Measurements from ENCODE around the gene FKBP6.
"Not testable (repeated sequence)": the region's sequence is repeated elsewhere in the genome, so short reads cannot be mapped to it uniquely, and the experiment has no call there.

FKBP6 gene

DNA sequence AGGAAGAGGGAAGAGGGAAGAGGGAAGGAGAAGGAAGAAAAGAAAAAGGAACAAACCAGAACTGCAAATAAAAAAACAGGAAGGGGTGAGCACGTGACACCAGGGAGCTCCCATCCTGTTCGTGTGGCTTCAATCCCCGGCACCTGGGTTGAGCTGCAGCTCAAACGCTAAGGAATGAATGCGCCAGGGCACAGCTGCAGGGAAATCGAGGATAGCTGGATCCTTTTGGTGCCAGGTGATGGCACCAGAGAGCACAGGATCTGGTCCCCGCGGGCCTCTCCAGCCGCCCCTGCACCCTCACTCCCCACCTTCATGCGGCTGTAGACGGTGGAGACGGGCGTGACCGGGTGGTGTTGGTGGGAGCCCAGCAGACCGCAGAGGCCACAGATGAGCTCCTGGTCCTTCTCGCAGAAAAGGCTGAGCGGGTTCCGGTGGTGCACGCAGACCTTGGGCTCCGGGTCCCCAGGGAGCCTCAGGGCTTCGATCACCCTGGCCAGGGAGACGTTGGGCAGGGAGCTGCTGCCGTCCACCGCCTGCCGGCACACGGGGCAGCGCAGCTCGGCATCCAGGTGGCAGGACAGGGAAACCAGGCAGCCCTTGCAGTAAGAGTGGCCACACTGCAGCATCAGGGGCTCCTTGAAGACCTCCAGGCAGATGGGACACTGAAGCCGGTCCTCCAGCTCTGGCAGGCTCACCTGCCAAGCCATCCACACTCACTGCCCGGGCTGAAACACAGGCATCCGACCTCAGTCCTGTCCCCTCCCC is 3.7 kb upstream of the FKBP6 start:
- peak; percentile 64 for DNase-seq (ENCODE audit: low read depth)

DNA sequence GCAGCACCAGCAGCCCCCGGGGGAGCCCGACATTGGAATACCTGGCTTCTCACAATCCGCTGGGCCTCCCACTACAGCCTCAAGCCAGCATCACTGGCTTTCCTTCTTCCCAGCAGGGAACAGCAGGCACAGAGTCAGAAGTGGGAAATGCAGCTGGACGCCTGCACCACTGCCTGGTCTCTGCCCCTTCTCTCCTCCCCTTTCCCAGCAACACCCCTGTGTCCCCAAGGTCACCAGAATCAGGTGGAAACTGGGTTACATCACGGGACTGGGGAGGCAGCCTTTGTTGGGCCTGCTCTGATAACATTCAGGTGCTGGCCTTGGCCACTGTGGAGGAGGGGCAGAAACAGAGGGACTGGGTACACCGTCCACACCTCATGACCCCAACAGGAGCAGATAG is 2.5 kb upstream of the FKBP6 start:
- not testable (repeated sequence) for DNase-seq (ENCODE audit: low read depth)

GRCh38 chr7:73327449-73327848 is 512 bp upstream of the FKBP6 start:
- DNase-seq (ENCODE audit: low read depth): not testable (repeated sequence)

GRCh38 chr7:73328696-73329095 is 735 bp downstream of the FKBP6 start:
- no peak for DNase-seq (ENCODE audit: low read depth)

DNA sequence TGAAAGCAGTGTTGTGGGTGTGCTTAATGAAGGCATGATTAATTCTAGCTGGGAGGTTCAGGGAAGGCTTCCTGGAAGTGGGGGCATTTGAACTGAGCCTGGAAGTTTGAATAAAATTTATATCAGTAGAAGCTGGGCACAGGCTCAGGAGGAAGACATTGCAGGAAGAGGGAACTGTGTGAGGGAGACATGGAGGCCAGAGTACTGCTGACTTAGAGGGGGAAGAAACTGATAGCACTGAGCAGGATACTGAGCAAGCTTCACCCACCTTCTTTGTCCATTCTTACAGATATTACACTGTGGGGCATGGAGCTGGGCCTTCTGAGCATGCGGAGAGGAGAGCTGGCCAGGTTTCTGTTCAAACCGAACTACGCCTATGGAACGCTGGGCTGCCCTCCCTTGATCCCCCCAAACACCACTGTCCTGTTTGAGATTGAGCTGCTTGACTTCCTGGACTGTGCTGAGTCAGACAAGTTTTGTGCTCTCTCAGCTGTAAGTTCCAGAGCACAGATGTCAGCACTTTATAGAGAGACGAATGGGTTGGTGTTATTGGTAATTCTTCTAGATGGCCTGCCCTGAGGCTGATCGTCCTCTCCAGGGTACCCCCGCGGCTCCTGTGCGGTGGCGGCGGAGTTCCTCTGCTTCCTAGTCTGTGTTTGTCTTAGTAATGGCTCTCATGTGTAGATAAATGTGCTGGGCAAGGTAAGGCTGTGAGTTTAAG is 2.1 kb downstream of the FKBP6 start:
- DNase-seq (ENCODE audit: low read depth): peak; percentile 40

DNA sequence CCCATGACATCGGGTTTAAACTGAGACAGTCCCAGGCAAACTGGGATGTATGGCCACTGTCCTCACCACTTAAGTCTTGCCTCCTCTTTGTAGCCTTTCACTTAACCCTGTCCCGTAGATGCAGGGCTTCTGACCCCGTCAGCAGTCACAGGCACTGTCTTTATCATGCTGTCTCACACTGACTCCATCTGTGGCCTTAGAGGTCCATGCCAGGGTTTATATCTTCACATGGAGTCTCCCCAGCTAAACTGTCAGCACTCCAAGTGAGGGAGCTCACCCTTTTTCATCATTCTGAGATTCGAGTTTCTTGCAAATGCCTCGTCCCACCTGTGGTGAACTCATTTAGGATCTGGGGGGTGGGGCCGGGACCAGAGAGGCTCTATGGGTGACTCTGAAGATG is 2.8 kb downstream of the FKBP6 start:
- DNase-seq (ENCODE audit: low read depth): no peak

GRCh38 chr7:73332447-73332846 is 4.5 kb downstream of the FKBP6 start:
- no peak for DNase-seq (ENCODE audit: low read depth)

GRCh38 chr7:73338321-73338720 is 10.4 kb downstream of the FKBP6 start:
- no peak for DNase-seq (ENCODE audit: low read depth)

GRCh38 chr7:73340514-73340913 is 12.6 kb downstream of the FKBP6 start:
- no peak for DNase-seq (ENCODE audit: low read depth)

DNA sequence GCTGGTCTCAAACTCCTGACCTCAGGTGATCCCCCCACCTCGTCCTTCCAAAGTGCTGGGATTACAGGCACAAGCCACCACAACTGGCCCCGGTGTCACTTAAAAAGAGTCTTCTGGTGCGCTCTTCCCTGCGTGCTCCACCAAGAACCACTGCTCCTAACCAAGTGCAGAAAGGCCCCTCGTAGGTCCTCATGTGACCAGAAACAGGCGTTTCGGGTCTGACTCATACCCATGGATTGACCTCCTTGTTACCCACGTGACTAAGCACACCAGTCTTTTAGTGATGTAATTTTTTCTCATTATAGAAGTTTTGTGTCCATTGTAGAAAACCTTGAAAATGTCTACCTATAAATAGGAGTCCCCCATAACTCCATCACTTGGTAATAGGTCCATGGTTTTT is 13.9 kb downstream of the FKBP6 start:
- DNase-seq (ENCODE audit: low read depth): peak; percentile 82

GRCh38 chr7:73342645-73343044 is 14.7 kb downstream of the FKBP6 start:
- peak; percentile 54 for DNase-seq (ENCODE audit: low read depth)

GRCh38 chr7:73343671-73344380 is 15.9 kb downstream of the FKBP6 start:
- no peak for DNase-seq (ENCODE audit: low read depth)

DNA sequence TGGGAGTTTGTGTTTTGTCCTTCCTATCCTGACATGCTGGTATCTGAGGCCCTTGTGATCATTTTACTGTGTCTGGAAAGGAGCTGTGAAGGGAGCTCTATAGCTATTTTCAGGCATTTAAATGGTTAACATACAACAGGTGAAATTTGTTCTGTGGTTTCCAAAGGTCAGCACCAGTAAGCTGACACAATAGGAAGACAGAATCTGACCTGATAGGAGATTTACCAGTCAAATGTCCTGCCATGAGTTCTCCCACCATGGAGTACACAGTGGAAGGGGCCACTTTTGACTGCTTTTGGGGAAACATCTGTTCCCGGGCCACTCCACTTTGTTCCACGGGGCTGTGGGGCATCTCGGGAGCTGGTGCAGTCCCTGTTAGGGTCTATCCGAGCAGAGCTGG is 17.6 kb downstream of the FKBP6 start:
- DNase-seq (ENCODE audit: low read depth): no peak

- no peak for DNase-seq (ENCODE audit: low read depth)
These were observed 18.0 kb downstream of the FKBP6 start for GRCh38 chr7:73345951-73346350.

GRCh38 chr7:73349763-73350162 is 21.8 kb downstream of the FKBP6 start:
- no peak for DNase-seq (ENCODE audit: low read depth)

- DNase-seq (ENCODE audit: low read depth): no peak
These were observed 22.5 kb downstream of the FKBP6 start for GRCh38 chr7:73350306-73351068.

DNA sequence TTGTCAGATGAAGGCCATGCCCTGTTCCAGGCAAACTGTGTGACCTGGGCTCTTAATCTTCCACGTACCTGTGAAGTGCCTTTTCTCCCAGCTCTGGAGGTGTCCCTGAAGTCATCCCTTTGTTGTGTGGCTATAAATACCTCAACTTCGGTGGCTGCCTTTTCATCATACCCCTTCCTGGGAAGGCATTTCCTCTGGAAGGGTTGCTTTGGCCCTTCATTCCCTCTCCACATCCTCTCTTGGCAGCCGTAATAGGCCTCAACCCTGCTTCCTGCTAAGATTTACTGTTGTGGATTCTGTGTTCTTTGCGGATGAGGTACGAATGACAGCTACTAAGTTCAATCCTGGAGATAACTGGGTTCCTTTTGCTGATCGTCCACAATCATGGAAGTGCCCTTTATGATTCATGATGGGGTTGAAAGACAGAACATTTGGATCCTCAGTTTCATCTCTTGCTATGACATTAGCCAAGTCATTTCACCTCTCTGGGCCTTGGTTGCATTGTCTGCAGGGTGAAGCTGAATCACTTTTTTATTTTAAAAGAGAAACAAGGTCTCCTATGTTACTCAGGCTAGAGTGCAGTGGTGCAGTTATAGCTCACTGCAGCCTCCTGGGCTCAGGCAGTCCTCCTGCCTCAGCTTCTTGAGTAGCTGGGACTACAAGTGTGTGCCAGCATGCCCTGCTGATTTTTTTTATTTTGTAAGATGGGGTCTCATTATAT is 23.6 kb downstream of the FKBP6 start:
- DNase-seq (ENCODE audit: low read depth): no peak

GRCh38 chr7:73352784-73353183 is 24.8 kb downstream of the FKBP6 start:
- no peak for DNase-seq (ENCODE audit: low read depth)

DNA sequence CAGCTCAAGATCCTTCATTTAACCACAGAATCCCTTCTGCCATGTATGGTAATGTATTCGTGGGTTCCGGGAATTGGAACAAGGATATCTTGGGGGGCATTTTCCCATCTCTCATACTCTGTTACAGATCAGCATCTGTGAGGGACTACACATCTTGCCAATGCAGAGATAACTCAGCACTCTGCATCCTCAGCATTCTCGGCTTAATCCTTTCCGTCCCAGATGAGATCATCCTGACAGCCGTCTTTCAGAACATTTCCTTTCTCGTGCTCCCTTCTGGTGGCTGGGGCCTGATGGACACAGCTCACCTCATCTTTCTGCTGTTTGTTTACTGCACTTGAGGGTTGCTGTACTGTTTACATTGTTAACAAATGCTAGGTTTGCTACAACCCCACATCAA is 25.3 kb downstream of the FKBP6 start:
- no peak for DNase-seq (ENCODE audit: low read depth)

- no peak for DNase-seq (ENCODE audit: low read depth)
These were observed 26.2 kb downstream of the FKBP6 start for GRCh38 chr7:73354196-73354595.

GRCh38 chr7:73354821-73355220 is 26.9 kb downstream of the FKBP6 start:
- no peak for DNase-seq (ENCODE audit: low read depth)

DNA sequence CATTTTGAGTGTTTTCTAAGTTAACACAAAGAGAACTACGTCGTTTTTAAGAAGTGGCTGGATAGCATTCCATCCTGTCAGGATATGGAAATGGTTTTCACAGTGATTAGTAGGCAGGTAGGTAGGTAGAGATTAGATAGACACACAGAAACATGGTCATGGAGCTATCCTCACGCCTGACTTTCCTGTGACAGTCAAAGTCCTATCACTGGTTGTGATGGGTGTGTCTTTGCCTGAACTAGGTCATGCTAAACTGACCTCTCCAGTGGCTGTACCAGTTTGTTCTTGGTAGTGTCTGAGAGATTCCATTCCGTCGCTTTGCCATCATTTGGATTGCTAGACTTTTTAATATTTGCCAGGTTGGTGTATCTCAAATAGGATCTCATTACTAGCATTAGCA is 28.2 kb downstream of the FKBP6 start:
- DNase-seq (ENCODE audit: low read depth): no peak
